Sigmoid colon (tissue), 7 donors: ENCODE data around the gene ADAD2. TPM values are rescaled to one million over a fixed set of nuclear protein-coding genes. Genes with fewer than 3 reads are reported as not detected.

Experiments
- DNase-seq: peaks from one replicate; pipeline ENCODE4 v3.0.0-alpha.2; 2019
- H3K27ac ChIP-seq, 4 donors: fragments of 200-600 bp; sonication (generic); one replicate each; pipeline ENCODE4 v1.5.1; 2016 to 2019; ENCODE audit warnings: mild to moderate bottlenecking in 1 of 4
- H3K27me3 ChIP-seq, 3 donors: fragments of 200-600 bp; sonication (generic); one replicate each; pipeline ENCODE4 v1.5.1; 2019; ENCODE audit warnings: mild to moderate bottlenecking in 1 of 3
- H3K36me3 ChIP-seq, 4 donors: fragments of 200-600 bp; sonication (generic); one replicate each; pipeline ENCODE4 v1.5.1; 2016 to 2019
- H3K4me1 ChIP-seq, 4 donors: fragments of 200-600 bp; sonication (generic); one replicate each; pipeline ENCODE4 v1.5.1; 2017 to 2019
- H3K4me3 ChIP-seq, 4 donors: fragments of 200-600 bp; sonication (generic); one replicate each; pipeline ENCODE4 v1.5.1; 2017 to 2019; ENCODE audit warnings: mild to moderate bottlenecking in 2 of 4, moderate library complexity in 1 of 4
- H3K9me3 ChIP-seq, 4 donors: fragments of 200-600 bp in 3 of 4; sonication (generic) in 3 of 4; one replicate each; pipeline versions ENCODE4 v1.5.1 to v1.6.1; 2013 to 2019
- EP300 ChIP-seq, 4 donors: sonication (generic); formaldehyde crosslinking; IDR thresholded peaks; one replicate each; pipeline ENCODE4 v1.6.1; 2017; ENCODE audit warnings: antibody characterized with exemption in 4 of 4
- POLR2A ChIP-seq, 2 donors: fragments of 450-650 bp; IDR thresholded peaks; one replicate each; pipeline ENCODE4 v1.6.1; 2016; ENCODE audit warnings: antibody characterized with exemption in 2 of 2, mild to moderate bottlenecking in 2 of 2, moderate library complexity in 2 of 2
- POLR2AphosphoS5 ChIP-seq, 4 donors: sonication (generic); formaldehyde crosslinking; IDR thresholded peaks; one replicate each; pipeline ENCODE4 v1.6.1; 2017; ENCODE audit warnings: antibody characterized with exemption in 4 of 4
- WGBS, 2 donors: extraction: QIAGEN DNeasy Blood & Tissue Kit; methylation state at CpG; one replicate each; pipeline ENCODE4 v1.1.7; 2013; 5-methylcytosine and 5-hydroxymethylcytosine counted together
- intact Hi-C: fragments of 100-400 bp; cut with DNase I; formaldehyde crosslinking; loops from one replicate; pipeline ENCODE4 v1.15.1; 2023
- polyA plus RNA-seq, 3 donors: library from polyadenylated mRNA; stranded (reverse); fragments of 200-250 nt; gene quantifications; one replicate each; pipeline ENCODE4 v1.2.3, GENCODE V29; 2013
- total RNA-seq, 4 donors: library from RNA; depleted of rRNA; stranded (reverse); fragments of >200 nt; gene quantifications; one replicate each; pipeline ENCODE4 v1.1.0, GENCODE V29; 2016
- TF ChIP-seq, protein P1 (sequence below), 4 experiments: fragments of 450-650 bp in 3 of 4; fragments of 200-600 bp in 1 of 4; IDR thresholded peaks; one replicate each; pipeline ENCODE4 v1.5.1; 2016 to 2019; ENCODE audit warnings: antibody characterized with exemption in 4 of 4, mild to moderate bottlenecking in 3 of 4, moderate library complexity in 2 of 4
- donor health status: healthy with polysubstance abuse.
- donor health status: Bipolar disorder and iron deficiency.
- donor health status: healthy.

Gene ADAD2
- total and polyA plus RNA-seq, 7 donors = 0.29 to 0.83 (median 0.36) TPM; not detected in 4

DNA sequence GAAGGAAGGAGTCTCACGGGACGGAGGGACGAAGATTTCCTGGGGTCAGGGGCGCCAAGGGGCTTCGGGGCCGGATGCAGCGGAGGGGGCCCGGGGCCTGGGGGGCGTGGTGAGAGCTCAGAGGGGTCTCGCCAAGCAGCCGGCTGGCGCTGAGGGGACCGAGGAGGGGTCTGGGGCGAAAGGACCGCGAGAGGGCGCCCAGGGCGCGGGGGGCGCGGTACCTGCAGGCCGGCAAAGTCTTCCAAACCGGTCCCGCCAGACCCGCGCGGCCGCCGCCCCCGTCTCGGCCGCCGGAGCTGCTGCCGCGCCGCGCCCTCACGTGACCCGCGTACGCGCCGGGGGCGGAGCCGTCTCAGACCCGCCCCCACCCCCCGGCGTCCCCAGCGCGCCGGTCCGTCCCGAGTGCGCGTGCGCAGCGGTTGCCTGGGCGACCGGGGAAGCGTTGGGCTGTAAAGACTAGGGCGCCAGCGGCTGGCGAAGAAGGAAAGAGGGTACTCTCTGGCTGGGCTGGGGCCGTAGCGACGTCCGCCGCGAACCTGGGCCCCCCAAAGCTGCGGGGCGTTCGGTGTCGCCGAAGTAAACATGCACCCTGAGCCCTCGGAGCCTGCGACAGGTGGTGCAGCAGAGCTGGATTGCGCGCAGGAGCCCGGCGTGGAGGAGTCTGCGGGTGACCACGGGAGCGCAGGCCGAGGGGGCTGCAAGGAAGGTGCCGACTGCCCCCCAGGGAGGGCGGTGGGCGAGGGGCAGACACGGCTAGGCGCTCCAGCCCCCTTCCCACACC lies 45.9 kb upstream of the ADAD2 start, which contains the start of the genes DNAAF1 and HSDL1:
DNAAF1 (plus strand) TSS at position 450 of the 781 bp plus-strand sequence; CDS start at position 583, 133 bp downstream.
HSDL1 (minus strand) TSS at position 319 of the 781 bp plus-strand sequence. CDS start 13,856 bp downstream, outside the sequence.
- 1% methylated on average over 89 of the region's 89 CpGs for WGBS, 2 donors
- Histone ChIP-seq H3K9me3 (no peaks in the 10 kb centered on the region), H3K4me1 (peaks cover 0 to 29% (median 17%) of the 10 kb centered on the region in 4 donors), H3K27me3 (no peaks in the 10 kb centered on the region), H3K27ac (peak within 1 kb of the TSS; percentile 75 to 85 (median 80)), H3K4me3 (peak within 1 kb of the TSS; percentile 97 to 99 (median 98)), H3K36me3 (no peaks in the 10 kb centered on the region)
- no peak for TF ChIP-seq POLR2A (IDR thresholded peaks at IDR 0.05)
- peak in 3 of 4 donors; percentile 36 to 44 (median 41) for TF ChIP-seq POLR2AphosphoS5 (IDR thresholded peaks at IDR 0.05)
- DNase-seq = peak; percentile 94
- intact Hi-C loops = loop anchor here (1.0 to 2.0 kb wide), 2 partner anchors 28 to 42 kb away; partner anchors contain the start of genes MBTPS1 and TAF1C

DNA sequence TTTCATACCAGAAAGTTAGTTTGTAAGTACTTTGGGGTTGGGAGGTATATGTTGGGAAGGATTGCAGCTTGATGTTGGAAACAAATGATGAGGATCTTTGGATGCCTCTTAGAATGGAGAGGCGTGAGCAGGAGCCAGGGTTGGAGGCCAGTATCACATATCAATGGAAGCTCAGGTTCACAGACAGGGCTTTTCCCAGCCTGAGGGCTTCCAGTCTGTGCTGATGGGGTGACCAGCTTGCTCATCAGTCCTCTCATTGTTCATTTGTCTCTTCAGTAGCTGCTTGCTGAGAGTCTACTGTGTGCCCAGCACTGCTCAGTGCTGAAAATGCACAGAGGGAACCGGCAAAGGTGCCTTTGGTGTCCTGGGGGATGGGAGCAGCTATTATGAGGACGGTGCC lies 40.0 kb upstream of the ADAD2 start:
- Histone ChIP-seq H3K36me3 (no peaks in the 10 kb centered on the region), H3K9me3 (no peaks in the 10 kb centered on the region), H3K4me1 (peaks cover 0 to 2% (median 0%) of the 10 kb centered on the region in 4 donors), H3K27ac (no peak overlapping the region), H3K27me3 (no peaks in the 10 kb centered on the region), H3K4me3 (no peak overlapping the region)
- intact Hi-C loops = no loop called here
- DNase-seq = no peak
- 81 to 86% methylated on average over 3 of the region's 3 CpGs for WGBS, 2 donors
- no peak for TF ChIP-seq POLR2AphosphoS5 (IDR thresholded peaks at IDR 0.05)
- TF ChIP-seq, protein P1, sequence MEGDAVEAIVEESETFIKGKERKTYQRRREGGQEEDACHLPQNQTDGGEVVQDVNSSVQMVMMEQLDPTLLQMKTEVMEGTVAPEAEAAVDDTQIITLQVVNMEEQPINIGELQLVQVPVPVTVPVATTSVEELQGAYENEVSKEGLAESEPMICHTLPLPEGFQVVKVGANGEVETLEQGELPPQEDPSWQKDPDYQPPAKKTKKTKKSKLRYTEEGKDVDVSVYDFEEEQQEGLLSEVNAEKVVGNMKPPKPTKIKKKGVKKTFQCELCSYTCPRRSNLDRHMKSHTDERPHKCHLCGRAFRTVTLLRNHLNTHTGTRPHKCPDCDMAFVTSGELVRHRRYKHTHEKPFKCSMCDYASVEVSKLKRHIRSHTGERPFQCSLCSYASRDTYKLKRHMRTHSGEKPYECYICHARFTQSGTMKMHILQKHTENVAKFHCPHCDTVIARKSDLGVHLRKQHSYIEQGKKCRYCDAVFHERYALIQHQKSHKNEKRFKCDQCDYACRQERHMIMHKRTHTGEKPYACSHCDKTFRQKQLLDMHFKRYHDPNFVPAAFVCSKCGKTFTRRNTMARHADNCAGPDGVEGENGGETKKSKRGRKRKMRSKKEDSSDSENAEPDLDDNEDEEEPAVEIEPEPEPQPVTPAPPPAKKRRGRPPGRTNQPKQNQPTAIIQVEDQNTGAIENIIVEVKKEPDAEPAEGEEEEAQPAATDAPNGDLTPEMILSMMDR (IDR thresholded peaks at IDR 0.05) = no peak
- TF ChIP-seq EP300 (IDR thresholded peaks at IDR 0.05) = no peak
- no peak for TF ChIP-seq POLR2A (IDR thresholded peaks at IDR 0.05)

DNA sequence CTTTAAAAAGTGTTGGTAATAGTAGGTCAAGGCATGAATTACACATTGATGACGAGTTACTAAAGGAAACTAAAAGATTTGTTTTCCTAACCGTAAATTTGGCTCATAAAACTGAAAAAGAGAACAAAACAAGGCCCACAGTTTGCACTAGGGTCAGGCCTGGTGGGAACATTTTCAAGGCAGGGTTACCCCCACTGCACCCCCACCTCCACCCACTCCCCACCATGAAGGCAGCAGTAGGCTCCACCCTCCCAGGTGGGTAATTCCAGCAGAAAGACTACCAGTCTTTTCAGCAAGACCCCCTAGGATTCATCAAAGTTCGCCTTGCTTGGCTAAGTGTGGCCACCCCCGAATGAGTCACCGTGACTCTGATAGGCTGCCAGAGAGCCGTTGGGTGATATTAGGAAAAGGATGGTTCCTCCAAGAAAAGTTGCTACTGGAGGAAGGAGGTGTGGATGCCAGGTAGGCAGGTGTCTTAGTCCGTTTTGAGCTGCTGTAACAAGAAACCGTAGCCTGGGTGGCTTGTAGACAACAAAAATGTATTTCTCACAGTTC lies 37.2 kb upstream of the ADAD2 start:
- TF ChIP-seq POLR2A (IDR thresholded peaks at IDR 0.05) = no peak
- TF ChIP-seq, protein P1 (IDR thresholded peaks at IDR 0.05) = no peak
- TF ChIP-seq POLR2AphosphoS5 (IDR thresholded peaks at IDR 0.05) = no peak
- no peak for TF ChIP-seq EP300 (IDR thresholded peaks at IDR 0.05)
- Histone ChIP-seq H3K36me3 (no peaks in the 10 kb centered on the region), H3K27ac (no peak overlapping the region), H3K4me1 (no peaks in the 10 kb centered on the region), H3K4me3 (no peak overlapping the region), H3K9me3 (no peaks in the 10 kb centered on the region), H3K27me3 (no peaks in the 10 kb centered on the region)
- intact Hi-C loops = no loop called here
- DNase-seq = no peak
- WGBS, 2 donors = 58 to 73% methylated on average over 8 of the region's 8 CpGs

- no peak for DNase-seq
- H3K27me3 ChIP-seq = peaks cover 0 to 5% (median 0%) of the 10 kb centered on the region in 3 donors
- no peaks in the 10 kb centered on the region for H3K9me3 ChIP-seq
- no peak overlapping the region for H3K27ac ChIP-seq
- intact Hi-C loops = no loop called here
- H3K36me3 ChIP-seq = no peaks in the 10 kb centered on the region
- no peaks in the 10 kb centered on the region for H3K4me1 ChIP-seq
- 94 to 96% methylated on average over 4 of the region's 4 CpGs for WGBS, 2 donors
- TF ChIP-seq, protein P1 (IDR thresholded peaks at IDR 0.05) = no peak
- TF ChIP-seq POLR2A (IDR thresholded peaks at IDR 0.05) = no peak
- no peak for TF ChIP-seq EP300 (IDR thresholded peaks at IDR 0.05)
- no peak overlapping the region for H3K4me3 ChIP-seq
These were observed 35.7 kb upstream of the ADAD2 start for GRCh38 chr16:84155226-84155625.

DNA sequence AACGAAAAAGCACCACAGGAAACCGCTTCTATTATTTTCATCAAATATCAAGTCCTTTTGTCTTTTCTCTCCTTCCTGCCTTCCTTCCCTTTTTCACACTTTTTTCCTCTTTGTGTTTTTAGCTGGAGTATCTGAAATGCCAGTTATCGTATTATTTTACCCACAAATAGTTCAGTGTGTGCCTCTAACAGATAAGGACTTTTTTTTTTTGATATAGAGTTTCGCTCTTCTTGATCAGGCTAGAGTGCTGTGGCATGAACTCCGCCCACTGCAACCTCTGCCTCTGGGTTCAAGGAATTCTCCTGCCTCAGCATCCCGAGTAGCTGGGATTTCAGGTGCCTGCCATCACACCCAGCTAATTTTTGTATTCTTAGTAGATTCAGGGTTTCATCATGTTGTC lies 35.2 kb upstream of the ADAD2 start:
- no peak overlapping the region for H3K27ac ChIP-seq
- TF ChIP-seq, protein P1 (IDR thresholded peaks at IDR 0.05) = no peak
- TF ChIP-seq POLR2A (IDR thresholded peaks at IDR 0.05) (no peak), EP300 (IDR thresholded peaks at IDR 0.05) (no peak), POLR2AphosphoS5 (IDR thresholded peaks at IDR 0.05) (no peak)
- 89 to 92% methylated on average over 6 of the region's 6 CpGs for WGBS, 2 donors
- no peaks in the 10 kb centered on the region for H3K9me3 ChIP-seq
- H3K4me1 ChIP-seq = no peaks in the 10 kb centered on the region
- intact Hi-C loops = no loop called here
- H3K4me3 ChIP-seq = no peak overlapping the region
- peaks cover 0 to 9% (median 0%) of the 10 kb centered on the region in 3 donors for H3K27me3 ChIP-seq
- no peaks in the 10 kb centered on the region for H3K36me3 ChIP-seq
- DNase-seq = no peak
